HG02610 (cell line): ENCODE measurements around the gene GLT8D1.
"Not testable (repeated sequence)": the region's sequence is repeated elsewhere in the genome, so short reads cannot be mapped to it uniquely, and the experiment has no call there.

Source experiments
- ATAC-seq: cut with Tn5 transposase; IDR thresholded peaks from one replicate; pipeline ENCODE4 v1.9.1; 2021; ENCODE audit warnings: mild to moderate bottlenecking, moderate library complexity; ENCODE audit not compliant: unreplicated experiment

GLT8D1 gene

DNA sequence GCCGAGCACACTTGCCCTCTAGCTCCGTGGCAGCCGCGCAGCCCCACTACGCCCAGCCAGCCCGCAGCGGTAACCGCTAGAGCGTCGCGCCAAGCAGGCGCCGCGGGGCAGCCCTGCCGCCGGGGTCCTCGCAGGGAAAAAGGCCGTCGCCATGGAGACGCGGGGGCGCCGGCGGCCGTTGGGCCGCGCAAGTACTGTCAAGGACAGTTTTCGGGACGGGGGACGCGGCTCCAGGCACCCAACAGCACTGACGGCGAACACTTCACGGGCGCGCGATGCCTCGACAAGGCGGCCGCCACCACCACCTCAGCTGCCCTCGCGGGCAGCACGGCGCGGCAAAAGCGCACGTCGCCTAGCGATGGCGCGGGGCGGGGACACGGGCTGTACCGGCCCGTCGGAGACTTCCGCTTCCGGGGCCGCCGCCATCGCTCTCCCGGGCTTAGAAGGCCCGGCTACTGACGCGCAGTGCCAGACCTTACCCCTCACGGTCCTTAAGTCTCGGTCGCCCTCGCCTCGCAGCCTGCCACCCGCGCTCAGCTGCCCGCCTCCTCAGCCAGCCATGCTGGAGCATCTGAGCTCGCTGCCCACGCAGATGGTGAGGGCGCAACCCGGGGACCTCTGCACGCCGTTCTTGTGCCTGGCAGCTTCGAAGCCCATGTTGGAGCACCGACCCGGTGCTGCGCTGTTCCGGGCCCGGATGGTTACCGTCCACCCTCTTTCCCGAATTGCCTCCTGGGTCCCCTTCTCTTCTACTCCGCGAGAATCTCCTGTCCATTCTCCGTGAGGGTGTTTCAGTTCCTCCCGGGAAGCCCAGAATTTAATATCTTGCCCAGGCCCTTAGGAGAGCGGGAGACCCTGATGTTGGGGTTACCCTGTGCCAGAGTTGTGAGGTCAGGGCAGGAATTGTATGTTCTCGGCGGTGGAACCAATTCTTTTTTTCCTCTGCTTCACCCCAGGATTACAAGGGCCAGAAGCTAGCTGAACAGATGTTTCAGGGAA is at the start of gene GLT8D1, which contains the start of gene SPCS1:
Gene GLT8D1, minus strand, starts transcription at position 104 of the 999 bp plus-strand sequence. CDS start 5,331 bp downstream, outside the sequence.
Gene SPCS1, plus strand, starts transcription at position 419 of the 999 bp plus-strand sequence. Its CDS starts 141 bp downstream, at position 560.
- peak; percentile 83 for ATAC-seq

DNA sequence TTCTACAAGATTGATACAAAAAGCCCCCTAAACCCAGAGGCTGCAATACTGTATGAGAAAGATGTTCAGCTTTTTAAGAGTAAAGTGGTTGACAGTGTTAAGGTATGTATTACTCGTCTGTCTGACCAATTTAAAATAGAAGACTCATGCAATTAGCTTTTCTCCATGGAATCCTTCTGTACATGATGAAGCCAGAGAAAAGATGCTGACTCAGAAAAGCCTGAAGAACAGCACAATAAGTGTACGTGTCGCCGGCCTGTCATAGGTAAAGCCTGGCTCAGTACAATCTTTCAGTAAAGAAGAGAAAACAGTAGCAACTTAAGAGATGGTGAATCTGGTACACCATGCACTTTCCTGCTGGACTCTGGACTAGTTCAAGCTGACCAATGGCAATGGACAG is 48.8 kb upstream of the GLT8D1 start:
- no peak for ATAC-seq

DNA sequence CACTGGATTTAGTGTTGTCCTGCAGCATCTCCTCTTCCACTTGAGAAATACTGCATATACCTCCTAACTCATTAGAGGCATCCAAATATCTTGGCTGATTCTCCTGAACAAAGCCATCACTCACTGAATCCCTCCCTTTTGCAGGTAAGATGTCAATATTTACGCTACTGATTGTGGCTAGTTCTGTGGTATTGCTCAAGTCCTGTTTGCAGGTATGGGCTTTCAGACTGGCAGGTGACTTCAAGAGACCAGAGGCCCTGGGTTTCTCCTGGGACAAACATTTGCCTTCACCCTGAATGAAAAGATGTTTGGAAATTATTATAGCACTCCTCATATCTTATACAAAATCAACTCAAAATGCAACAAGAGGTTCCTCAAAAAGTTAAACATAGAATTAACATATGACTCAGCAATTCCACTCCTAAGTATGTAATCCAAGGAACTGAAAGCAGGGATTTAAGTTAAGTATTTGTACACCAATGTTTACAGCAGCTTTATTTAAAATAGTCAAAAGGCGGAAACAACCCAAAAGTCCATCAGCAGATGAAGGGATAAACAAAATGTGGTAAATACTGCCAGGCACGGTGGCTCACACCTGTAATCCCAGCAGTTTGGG is 46.6 kb upstream of the GLT8D1 start:
- no peak for ATAC-seq

DNA sequence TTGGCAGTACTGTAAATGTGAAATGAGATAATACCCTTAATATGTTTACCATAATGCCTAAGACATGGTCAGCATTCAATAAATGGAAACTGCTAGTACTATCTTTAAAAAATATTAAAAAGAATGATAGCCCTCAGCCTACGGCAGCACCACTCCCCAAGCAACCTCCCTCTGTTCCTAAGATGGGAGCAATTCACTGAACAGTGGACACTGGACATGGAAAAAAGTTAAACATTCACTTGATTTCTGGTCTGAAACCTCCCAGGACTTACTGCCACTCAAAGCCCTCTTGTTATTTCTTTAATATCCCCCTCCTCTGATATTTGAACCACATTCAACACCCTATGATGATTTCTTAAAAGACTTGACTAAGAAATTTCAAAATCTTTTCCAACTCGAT is 38.1 kb upstream of the GLT8D1 start:
- ATAC-seq: no peak

DNA sequence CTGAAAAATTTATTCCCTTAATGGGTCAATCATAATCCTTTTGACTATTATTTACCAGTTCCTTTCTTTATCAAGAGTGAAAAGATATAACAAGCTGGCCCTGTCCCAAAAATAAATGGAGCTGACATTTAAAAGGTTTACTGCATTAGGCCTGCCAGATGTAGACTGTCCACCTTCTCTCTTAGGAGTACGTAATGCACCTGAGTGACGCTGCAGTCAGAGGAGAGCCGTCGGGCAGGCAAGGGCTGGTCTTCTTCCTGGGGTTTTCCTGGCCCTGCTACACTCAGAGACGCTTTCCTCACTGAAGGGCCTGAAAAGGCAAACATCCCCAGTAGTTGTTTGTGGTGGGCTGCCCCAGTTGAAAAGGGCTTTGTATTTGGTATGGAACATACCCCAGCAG is 37.6 kb upstream of the GLT8D1 start:
- no peak for ATAC-seq

- no peak for ATAC-seq
Observed at GRCh38 chr3:52742418-52743041, 36.9 kb upstream of the GLT8D1 start.

DNA sequence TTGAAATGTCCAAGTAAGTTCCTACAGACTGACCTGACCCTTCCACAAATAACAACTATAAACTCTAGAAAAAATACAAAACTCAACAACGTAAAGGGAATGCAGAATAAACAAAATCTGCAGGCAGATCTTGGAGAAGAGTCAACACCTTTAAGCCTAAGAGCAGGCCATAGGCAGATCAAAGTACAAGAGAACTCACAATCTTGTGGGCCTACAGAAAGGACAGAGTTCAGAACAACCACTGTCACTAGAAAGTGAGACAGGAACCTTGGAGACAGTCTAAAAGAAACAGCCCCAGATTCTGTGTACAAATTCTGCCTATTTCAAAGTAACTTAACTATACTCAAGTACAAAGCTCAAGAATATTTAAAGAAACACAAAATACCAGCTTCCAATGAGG is 34.1 kb upstream of the GLT8D1 start:
- ATAC-seq: no peak

- ATAC-seq: no peak
Observed at GRCh38 chr3:52733256-52733891, 27.8 kb upstream of the GLT8D1 start.

- ATAC-seq: no peak
Observed at GRCh38 chr3:52731590-52731989, 26.0 kb upstream of the GLT8D1 start.

DNA sequence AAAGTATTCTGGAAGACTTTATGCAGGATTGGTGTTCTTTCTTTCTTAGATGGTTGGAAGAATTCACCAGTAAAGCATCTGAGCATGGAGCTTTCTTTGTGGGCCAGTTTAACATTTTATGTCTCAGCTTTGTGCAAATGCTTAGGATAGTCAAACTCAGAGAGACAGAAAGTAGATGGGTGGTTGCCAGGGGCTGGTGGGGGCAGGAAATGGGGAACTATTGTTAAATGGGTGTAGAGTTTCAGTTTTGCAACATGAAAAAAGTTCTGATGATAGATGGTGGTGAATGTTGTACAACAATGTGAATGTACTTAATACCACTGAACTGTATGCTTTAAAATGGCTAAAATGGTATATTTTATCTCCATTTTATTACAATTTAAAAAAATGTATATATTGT is 25.1 kb upstream of the GLT8D1 start:
- no peak for ATAC-seq

GRCh38 chr3:52728753-52729152 is 23.2 kb upstream of the GLT8D1 start:
- not testable (repeated sequence) for ATAC-seq

GRCh38 chr3:52724511-52724910 is 18.9 kb upstream of the GLT8D1 start:
- no peak for ATAC-seq

DNA sequence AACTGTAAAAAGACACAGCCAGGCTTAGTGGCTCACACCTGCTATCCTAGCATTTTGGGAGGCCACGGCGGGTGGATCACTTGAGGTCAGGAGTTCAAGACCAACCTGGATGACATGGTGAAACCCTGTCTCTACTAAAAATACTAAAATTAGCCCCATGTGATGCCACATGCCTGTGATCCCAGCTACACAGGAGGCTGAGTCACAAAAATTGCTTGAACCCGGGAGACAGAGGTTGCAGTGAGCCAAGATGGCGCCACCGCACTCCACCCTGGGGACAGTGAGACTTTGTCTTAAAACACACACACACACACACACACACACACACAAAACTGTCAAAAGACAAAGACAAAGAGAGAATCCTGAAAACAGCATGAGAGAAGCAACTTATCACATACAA is 18.3 kb upstream of the GLT8D1 start:
- no peak for ATAC-seq

DNA sequence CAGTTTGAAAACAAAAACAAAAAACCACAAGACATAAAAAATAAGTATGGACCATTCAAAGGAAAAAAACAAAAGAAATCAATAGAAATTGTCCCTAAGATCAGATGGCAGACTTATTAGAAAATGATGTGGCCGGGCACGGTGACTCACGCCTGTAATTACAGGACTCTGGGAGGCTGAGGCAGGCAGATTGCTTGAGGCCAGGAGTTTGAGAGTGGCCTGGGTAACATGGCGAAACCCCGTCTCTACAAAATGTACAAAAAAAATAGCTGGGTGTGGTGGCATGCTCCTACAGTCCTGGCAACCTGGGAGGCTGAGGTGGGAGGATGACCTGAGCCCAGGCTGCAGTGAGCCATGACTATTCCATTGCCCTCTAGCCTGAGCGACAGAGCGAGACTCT is 16.9 kb upstream of the GLT8D1 start:
- ATAC-seq: no peak

GRCh38 chr3:52721730-52722008 is 16.1 kb upstream of the GLT8D1 start:
- peak; percentile 29 for ATAC-seq

DNA sequence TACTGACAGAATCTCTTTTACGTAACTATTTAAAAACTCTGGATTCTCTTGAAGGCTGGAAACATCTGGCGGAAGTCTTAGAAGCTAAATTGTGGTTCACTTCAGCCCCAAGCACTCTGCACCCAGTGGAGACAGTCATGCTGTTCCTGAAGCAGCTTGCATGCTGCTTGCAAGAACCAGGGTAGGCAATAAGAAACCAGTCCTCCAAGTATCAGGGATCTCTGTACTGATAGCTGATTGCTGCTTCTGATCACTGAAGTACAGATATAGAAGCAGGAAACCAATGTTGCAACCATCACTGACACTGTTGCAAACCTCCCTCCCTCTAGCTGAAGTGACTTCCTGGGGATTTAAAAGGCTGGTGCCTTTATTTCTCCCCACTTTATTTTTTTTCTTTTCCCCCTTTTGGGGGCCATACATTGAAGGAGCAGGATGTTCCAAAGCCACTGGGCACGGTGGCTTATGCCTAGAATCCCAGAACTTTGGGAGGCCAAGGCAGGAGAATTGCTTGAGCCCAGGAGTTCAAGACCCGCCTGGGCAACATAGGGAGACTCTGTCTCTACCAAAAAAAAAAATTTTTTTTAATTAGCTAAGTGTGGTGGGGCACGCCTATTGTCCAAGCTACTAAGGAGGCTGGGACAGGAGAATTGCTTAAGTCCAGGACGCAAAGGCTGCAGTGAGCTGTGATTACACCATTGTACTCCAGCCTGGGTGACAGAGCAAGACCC is 15.6 kb upstream of the GLT8D1 start:
- ATAC-seq: peak; percentile 58

DNA sequence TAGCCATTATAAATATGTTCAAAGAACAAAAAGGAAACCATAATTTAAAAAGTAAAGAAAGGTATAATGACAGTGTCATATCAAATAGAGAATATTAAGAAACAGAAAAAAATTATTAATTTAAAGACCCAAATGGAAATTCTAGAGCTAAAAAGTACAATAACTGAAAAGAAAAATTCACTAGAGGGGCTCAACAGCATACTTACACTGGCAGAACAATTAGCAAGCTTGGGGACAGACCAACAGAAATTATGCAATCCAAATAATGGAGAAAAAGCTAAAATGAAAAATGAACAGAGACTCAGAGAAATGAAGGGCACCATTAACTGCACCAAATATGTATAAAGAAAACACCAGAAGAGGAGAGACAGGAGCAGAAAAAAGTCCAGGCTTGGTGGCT is 14.0 kb upstream of the GLT8D1 start:
- no peak for ATAC-seq

DNA sequence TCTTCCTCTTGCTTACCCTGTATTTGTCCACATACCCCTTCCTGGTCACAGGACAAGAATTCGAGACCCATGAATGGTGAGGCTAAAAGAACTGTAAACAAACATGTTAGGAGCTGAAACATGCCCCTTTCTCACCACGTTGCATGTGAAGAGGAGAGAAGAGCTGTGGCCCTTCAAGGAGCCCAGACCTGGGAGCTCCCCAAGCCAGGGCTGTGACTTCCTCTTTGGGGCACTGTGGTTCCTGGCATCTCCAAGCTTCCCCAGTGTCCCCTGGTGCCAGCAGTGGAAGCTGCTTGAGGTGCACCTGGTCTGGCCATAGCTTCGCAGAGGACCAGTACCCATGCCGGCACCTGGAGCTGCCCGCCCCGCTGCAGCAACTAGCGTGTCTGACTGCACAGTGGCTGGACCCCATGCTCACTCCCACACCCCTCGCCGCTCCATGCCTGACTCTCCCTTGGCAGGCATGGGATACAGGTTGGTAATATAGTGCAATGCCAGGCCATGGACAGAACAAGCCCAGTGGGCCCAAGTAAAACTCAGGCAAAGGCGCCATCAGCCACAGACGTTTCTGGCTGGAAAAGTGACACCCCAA is 10.2 kb upstream of the GLT8D1 start:
- ATAC-seq: no peak

DNA sequence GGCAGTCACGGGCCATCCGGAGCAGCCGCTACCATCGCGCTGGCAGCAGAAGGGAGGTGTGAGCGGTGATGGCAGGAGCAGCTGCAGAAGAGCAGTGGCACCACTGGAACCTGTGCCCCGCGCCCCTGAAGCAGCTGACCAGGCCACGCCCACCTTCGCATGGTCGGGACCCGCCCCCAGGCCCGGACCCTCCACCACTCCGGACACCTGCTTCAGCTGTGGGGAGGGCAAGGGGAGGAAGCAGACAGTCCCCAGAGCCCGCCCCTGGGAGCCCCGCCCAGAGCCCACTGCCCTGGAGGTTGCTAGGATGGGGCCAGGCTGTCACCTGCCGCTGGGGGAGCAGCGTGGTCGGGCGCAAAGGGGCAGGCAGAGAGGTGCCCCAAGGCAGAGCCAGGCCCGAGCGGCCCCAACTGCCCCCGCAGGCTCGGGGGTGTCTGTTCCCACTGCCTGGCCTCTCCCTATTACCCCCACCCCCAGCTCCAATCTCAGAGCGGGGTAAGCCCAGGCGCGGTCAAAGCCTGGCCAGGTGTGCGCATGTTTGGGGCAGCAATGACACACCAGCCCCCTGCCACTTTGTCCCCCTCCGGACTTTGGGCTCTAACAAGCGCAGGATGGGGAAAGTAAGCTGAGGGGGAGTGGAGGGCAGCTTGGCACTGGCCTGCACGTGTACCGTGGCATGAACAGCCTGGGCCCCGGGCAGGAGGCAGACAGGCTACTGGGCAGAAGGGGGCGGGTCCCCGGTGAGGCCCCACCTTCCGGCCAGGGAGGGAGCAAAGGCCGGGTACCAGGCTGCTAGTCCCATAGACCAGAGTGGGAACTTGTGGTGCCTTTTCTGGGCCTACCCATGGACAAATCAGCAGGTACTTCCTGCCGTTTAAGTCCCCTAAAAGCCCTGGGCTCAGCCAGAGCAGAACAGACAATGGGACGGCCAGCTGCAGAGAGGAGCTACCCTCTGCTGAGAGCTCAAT is 9.0 kb upstream of the GLT8D1 start:
- no peak for ATAC-seq
